Keratinocyte (primary cell): Measurements from ENCODE around the gene CDT1. TPM values are rescaled to one million over a fixed set of nuclear protein-coding genes. Genes with fewer than 3 reads are reported as not detected.

ENCODE experiments used
- DNase-seq: peaks from one replicate; pipeline ENCODE4 v3.0.0-alpha.2; 2011; ENCODE audit warnings: low read depth, missing footprints, low spot score
- FAIRE-seq: peaks from 2 replicates; lab custom pipeline; 2011; peaks lifted over from hg19 to GRCh38; lab: Jason Lieb, UNC
- H2AFZ ChIP-seq: 2 replicates; pipeline ENCODE4 v1.6.0; 2012; ENCODE audit warnings: low read length, control low read depth, inconsistent platforms; ENCODE audit not compliant: control insufficient read depth
- H3K27ac ChIP-seq: 2 replicates; pipeline ENCODE4 v1.5.1; 2011; ENCODE audit warnings: low read length; ENCODE audit not compliant: control insufficient read depth, insufficient read depth
- H3K27me3 ChIP-seq: 3 replicates; pipeline ENCODE4 v1.6.0; 2011; ENCODE audit warnings: low read length; ENCODE audit not compliant: control insufficient read depth, insufficient read depth; ENCODE audit errors: extremely low read depth
- H3K36me3 ChIP-seq, 2 experiments: 2 replicates in 1 of 2; 3 replicates in 1 of 2; pipeline ENCODE4 v1.5.1; 2011; ENCODE audit warnings: low read length in 2 of 2, mild to moderate bottlenecking in 1 of 2; ENCODE audit not compliant: control insufficient read depth in 2 of 2, insufficient read depth in 2 of 2; ENCODE audit errors: extremely low read depth in 1 of 2
- H3K4me1 ChIP-seq: 3 replicates; pipeline ENCODE4 v1.5.1; 2011; ENCODE audit warnings: low read length; ENCODE audit not compliant: control insufficient read depth, insufficient read depth; ENCODE audit errors: extremely low read depth
- H3K4me2 ChIP-seq: 3 replicates; pipeline ENCODE4 v1.6.0; 2011; ENCODE audit warnings: low read depth, low read length; ENCODE audit not compliant: control insufficient read depth, insufficient read depth; ENCODE audit errors: extremely low read depth
- H3K4me3 ChIP-seq, 3 experiments: fragments of 200-600 bp in 1 of 3; sonication (generic) in 1 of 3; 2 replicates in 2 of 3; 3 replicates in 1 of 3; pipeline ENCODE4 v1.5.1; 2011 to 2016; ENCODE audit warnings: low read length in 3 of 3, mild to moderate bottlenecking in 3 of 3, control low read depth in 2 of 3, inconsistent platforms in 1 of 3, low read depth in 1 of 3, mixed read lengths in 1 of 3, mixed run types in 1 of 3, moderate library complexity in 1 of 3; ENCODE audit not compliant: control insufficient read depth in 2 of 3, insufficient read depth in 2 of 3; ENCODE audit errors: extremely low read depth in 1 of 3
- H3K79me2 ChIP-seq: 2 replicates; pipeline ENCODE4 v1.6.0; 2012; ENCODE audit warnings: low read length; ENCODE audit not compliant: control insufficient read depth, insufficient read depth
- H3K9ac ChIP-seq: 3 replicates; pipeline ENCODE4 v1.6.0; 2011; ENCODE audit warnings: low read length; ENCODE audit not compliant: control insufficient read depth, insufficient read depth; ENCODE audit errors: extremely low read depth
- H3K9me1 ChIP-seq: 3 replicates; pipeline ENCODE4 v1.6.0; 2011; ENCODE audit warnings: low read length; ENCODE audit not compliant: control insufficient read depth, insufficient read depth; ENCODE audit errors: extremely low read depth
- H3K9me3 ChIP-seq: 2 replicates; pipeline ENCODE4 v1.5.1; 2012; ENCODE audit warnings: low read depth, low read length; ENCODE audit not compliant: control insufficient read depth
- H4K20me1 ChIP-seq: 3 replicates; pipeline ENCODE4 v1.6.0; 2011; ENCODE audit warnings: low read length; ENCODE audit not compliant: control insufficient read depth, insufficient read depth; ENCODE audit errors: extremely low read depth
- CTCF ChIP-seq, 3 experiments: IDR thresholded peaks in 1 of 3; conservative IDR thresholded peaks in 1 of 3; optimal IDR thresholded peaks in 1 of 3; 2 replicates in 2 of 3; 3 replicates in 1 of 3; pipeline versions ENCODE3 to v1.5.1; 2011; ENCODE audit warnings: low read length in 3 of 3, mild to moderate bottlenecking in 3 of 3, moderate library complexity in 2 of 3, control low read depth in 1 of 3, inconsistent platforms in 1 of 3; ENCODE audit not compliant: insufficient read depth in 2 of 3; ENCODE audit errors: extremely low read depth in 1 of 3
- EZH2 ChIP-seq: IDR thresholded peaks from one replicate; pipeline ENCODE4 v1.6.1; 2012; ENCODE audit warnings: inconsistent platforms, mild to moderate bottlenecking, low read length, moderate library complexity
- dilution Hi-C: fragments of 300-500 bp; cut with MboI; formaldehyde crosslinking; loops from one replicate; pipeline ENCODE4 v1.7.0; 2020; ENCODE audit warnings: low sequenced_read_pairs; ENCODE audit not compliant: extremely low pct_ligation_motif_present
- polyA plus RNA-seq, 5 experiments: library from polyadenylated mRNA; depleted of rRNA in 3 of 5; stranded (reverse) in 3 of 5; stranded (forward) in 1 of 5; unstranded in 1 of 5; fragments of >200 nt; gene quantifications; 1 replicate in 1 of 5; 2 replicates in 3 of 5; 3 replicates in 1 of 5; pipeline versions ENCODE4 v1.2.1 to v1.2.3, GENCODE V29; 2011 to 2012; ENCODE audit warnings: missing spikeins in 2 of 5, low read depth in 1 of 5, low replicate concordance in 1 of 5

Gene CDT1
- polyA plus RNA-seq, 1 donor (not counting 4 experiments of a cell fraction or from before 2014, with no cell fraction given), result 2.0 TPM

GRCh38 chr16:88777471-88778270 is 25.9 kb upstream of the CDT1 start:
- no peak for DNase-seq
- H4K20me1 ChIP-seq, result peaks cover 56% of the 10 kb centered on the region
- peaks cover 14 to 20% of the 10 kb centered on the region in 2 experiments for H3K36me3 ChIP-seq
- H3K9me3 ChIP-seq, result no peaks in the 10 kb centered on the region
- dilution Hi-C loops, result no loop called here
- peaks cover 24% of the 10 kb centered on the region for H3K4me1 ChIP-seq
- peaks cover 98% of the 10 kb centered on the region for H3K79me2 ChIP-seq
- H2AFZ ChIP-seq, result no peak overlapping the region
- no peaks in the 10 kb centered on the region for H3K9me1 ChIP-seq
- no peak overlapping the region for H3K27ac ChIP-seq
- H3K4me3 ChIP-seq, result no peak overlapping the region
- FAIRE-seq, result no peak
- H3K9ac ChIP-seq, result no peak overlapping the region
- H3K4me2 ChIP-seq, result no peak overlapping the region
- no peak for TF ChIP-seq CTCF (optimal IDR thresholded peaks at IDR 0.05 in 1 of 3, IDR thresholded peaks at IDR 0.05 in 1 of 3, conservative IDR thresholded peaks at IDR 0.05 in 1 of 3; ENCODE audit: extremely low read depth in 1 of 3, insufficient read depth in 2 of 3, low read length in 3 of 3)
- TF ChIP-seq EZH2, result no peak
- no peaks in the 10 kb centered on the region for H3K27me3 ChIP-seq

GRCh38 chr16:88778271-88778525 is 25.4 kb upstream of the CDT1 start:
- H3K9me1 ChIP-seq, result no peaks in the 10 kb centered on the region
- no peak overlapping the region for H2AFZ ChIP-seq
- no peak overlapping the region for H3K27ac ChIP-seq
- peaks cover 98% of the 10 kb centered on the region for H3K79me2 ChIP-seq
- no peaks in the 10 kb centered on the region for H3K9me3 ChIP-seq
- peaks cover 29% of the 10 kb centered on the region for H3K4me1 ChIP-seq
- no peak overlapping the region for H3K4me3 ChIP-seq
- peaks cover 14 to 20% of the 10 kb centered on the region in 2 experiments for H3K36me3 ChIP-seq
- dilution Hi-C loops, result no loop called here
- FAIRE-seq (no peak), DNase-seq (no peak)
- H3K9ac ChIP-seq, result no peak overlapping the region
- TF ChIP-seq EZH2, result no peak
- no peak for TF ChIP-seq CTCF (optimal IDR thresholded peaks at IDR 0.05 in 1 of 3, IDR thresholded peaks at IDR 0.05 in 1 of 3, conservative IDR thresholded peaks at IDR 0.05 in 1 of 3; ENCODE audit: extremely low read depth in 1 of 3, insufficient read depth in 2 of 3, low read length in 3 of 3)
- H3K27me3 ChIP-seq, result no peaks in the 10 kb centered on the region
- H4K20me1 ChIP-seq, result peaks cover 56% of the 10 kb centered on the region
- H3K4me2 ChIP-seq, result no peak overlapping the region
